Panc1 (cell line): ENCODE results near the gene NT5E. TPM values are rescaled to one million over a fixed set of nuclear protein-coding genes. Genes with fewer than 3 reads are reported as not detected.
"Not testable (repeated sequence)": the region's sequence is repeated elsewhere in the genome, so short reads cannot be mapped to it uniquely, and the experiment has no call there.

Experiments used
- ATAC-seq: fragments of 200-7000 bp; cut with Tn5 transposase; 2 replicates; pipeline ENCODE4 v1.9.1; 2020; ENCODE audit warnings: mild to moderate bottlenecking, moderate library complexity
- BruUV-seq: library from RNA; stranded (reverse); fragments of 400-500 nt; replicated peaks from 2 replicates; lab custom pipeline; 2021; lab: Mats Ljungman, UMichigan
- CTCF ChIA-PET: fragments of 300-600 bp; sonication (Branson Sonifier 250); formaldehyde crosslinking; loops from one replicate; lab custom pipeline; 2022; ENCODE audit warnings: antibody characterized with exemption; lab: Charles Lee
- POLR2A ChIA-PET: fragments of 300-600 bp; sonication (Branson Sonifier 250); formaldehyde crosslinking; loops from one replicate; lab custom pipeline; 2022; ENCODE audit warnings: antibody characterized with exemption; lab: Charles Lee
- DNase-seq: peaks from one replicate; pipeline ENCODE4 v3.0.0-alpha.2; 2010; ENCODE audit warnings: low read depth, low spot score
- H3K27ac ChIP-seq: 2 replicates; pipeline ENCODE4 v1.5.1; 2011; ENCODE audit warnings: mild to moderate bottlenecking, low read length, inconsistent platforms
- H3K27me3 ChIP-seq: fragments of 200-500 bp; sonication (Bioruptor generic); 2 replicates; pipeline ENCODE4 v1.6.0; 2014; ENCODE audit warnings: low read length, inconsistent platforms; ENCODE audit not compliant: control insufficient read depth, insufficient read depth
- H3K36me3 ChIP-seq: fragments of 200-500 bp; sonication (Bioruptor generic); 2 replicates; pipeline ENCODE4 v1.5.1; 2014; ENCODE audit warnings: inconsistent platforms, mild to moderate bottlenecking, low read length, moderate library complexity; ENCODE audit not compliant: control insufficient read depth, insufficient read depth
- H3K4me1 ChIP-seq: 2 replicates; pipeline ENCODE4 v1.5.1; 2011; ENCODE audit warnings: inconsistent platforms, mild to moderate bottlenecking, low read length, moderate library complexity; ENCODE audit not compliant: control insufficient read depth, insufficient read depth
- H3K4me3 ChIP-seq, 2 experiments: 2 replicates each; pipeline ENCODE4 v1.5.1; 2011 to 2012; ENCODE audit warnings: low read depth in 2 of 2, low read length in 2 of 2, mild to moderate bottlenecking in 2 of 2, inconsistent platforms in 1 of 2, moderate library complexity in 1 of 2
- H3K9me3 ChIP-seq: fragments of 200-500 bp; sonication (Bioruptor generic); 2 replicates; pipeline ENCODE4 v1.5.1; 2014; ENCODE audit warnings: low read depth, mild to moderate bottlenecking, inconsistent platforms, low read length, moderate library complexity; ENCODE audit not compliant: control insufficient read depth, insufficient read depth
- POLR2AphosphoS5 ChIP-seq: IDR thresholded peaks from 2 replicates; pipeline ENCODE4 v1.6.1; 2012; ENCODE audit warnings: mild to moderate bottlenecking, low read depth, low read length, moderate library complexity
- SIN3A ChIP-seq: IDR thresholded peaks from 2 replicates; pipeline ENCODE4 v1.6.1; 2012; ENCODE audit warnings: low read depth, mild to moderate bottlenecking, low read length, moderate library complexity, borderline replicate concordance; ENCODE audit not compliant: insufficient read depth
- TCF7L2 ChIP-seq: IDR thresholded peaks from 2 replicates; pipeline ENCODE4 v1.6.1; 2011; ENCODE audit warnings: mild to moderate bottlenecking, low read depth, low read length, inconsistent platforms
- in situ Hi-C: cut with HindIII; loops from 2 replicates; pipeline ENCODE4 v1.10.0; 2016; ENCODE audit warnings: low sequenced_read_pairs, low pct_unique_long_range_greater_than_20kb
- intact Hi-C: fragments of 100-400 bp; cut with micrococcal nuclease; formaldehyde crosslinking; loops from one replicate; pipeline ENCODE4 v1.10.0; 2022; ENCODE audit not compliant: unreplicated experiment
- total RNA-seq: library from RNA; stranded (reverse); gene quantifications from one replicate; pipeline ENCODE4 v1.2.1, GENCODE V29; 2021; ENCODE audit not compliant: unreplicated experiment
- TF ChIP-seq, protein P1 (sequence below), 2 experiments: IDR thresholded peaks; 2 replicates each; pipeline ENCODE4 v1.6.1; 2011 to 2012; ENCODE audit warnings: low read depth in 2 of 2, control low read depth in 1 of 2, low read length in 1 of 2, mild to moderate bottlenecking in 1 of 2, moderate library complexity in 1 of 2; ENCODE audit not compliant: insufficient read depth in 1 of 2
- TF ChIP-seq, protein P2 (sequence below): fragments of 450-650 bp; IDR thresholded peaks from 2 replicates; pipeline ENCODE4 v1.5.1; 2017; ENCODE audit warnings: mild to moderate bottlenecking

The NT5E gene
- total RNA-seq, 1 experiment from 2014 or later: 58.4 TPM

DNA sequence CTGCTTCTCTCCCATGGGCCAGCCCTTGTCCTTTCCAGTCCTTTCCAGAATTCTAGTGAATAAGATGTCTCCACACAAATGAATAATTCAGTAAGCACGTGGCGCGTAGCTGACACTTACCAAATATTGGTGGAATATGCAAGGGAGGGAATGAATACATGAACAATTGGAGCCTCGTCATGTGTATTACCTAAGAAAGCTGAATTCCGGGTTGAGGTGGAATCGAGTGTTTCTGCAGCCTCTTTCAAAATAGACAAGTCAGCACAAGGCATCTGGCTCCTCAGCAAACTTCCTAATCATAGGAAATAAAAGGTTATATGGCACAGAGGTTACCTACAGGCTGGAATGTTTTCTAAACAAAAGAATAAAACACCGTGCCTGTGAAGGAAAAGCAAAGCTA, 47.0 kb upstream of the NT5E start:
- no peak for TF ChIP-seq TCF7L2
- TF ChIP-seq, protein P1, sequence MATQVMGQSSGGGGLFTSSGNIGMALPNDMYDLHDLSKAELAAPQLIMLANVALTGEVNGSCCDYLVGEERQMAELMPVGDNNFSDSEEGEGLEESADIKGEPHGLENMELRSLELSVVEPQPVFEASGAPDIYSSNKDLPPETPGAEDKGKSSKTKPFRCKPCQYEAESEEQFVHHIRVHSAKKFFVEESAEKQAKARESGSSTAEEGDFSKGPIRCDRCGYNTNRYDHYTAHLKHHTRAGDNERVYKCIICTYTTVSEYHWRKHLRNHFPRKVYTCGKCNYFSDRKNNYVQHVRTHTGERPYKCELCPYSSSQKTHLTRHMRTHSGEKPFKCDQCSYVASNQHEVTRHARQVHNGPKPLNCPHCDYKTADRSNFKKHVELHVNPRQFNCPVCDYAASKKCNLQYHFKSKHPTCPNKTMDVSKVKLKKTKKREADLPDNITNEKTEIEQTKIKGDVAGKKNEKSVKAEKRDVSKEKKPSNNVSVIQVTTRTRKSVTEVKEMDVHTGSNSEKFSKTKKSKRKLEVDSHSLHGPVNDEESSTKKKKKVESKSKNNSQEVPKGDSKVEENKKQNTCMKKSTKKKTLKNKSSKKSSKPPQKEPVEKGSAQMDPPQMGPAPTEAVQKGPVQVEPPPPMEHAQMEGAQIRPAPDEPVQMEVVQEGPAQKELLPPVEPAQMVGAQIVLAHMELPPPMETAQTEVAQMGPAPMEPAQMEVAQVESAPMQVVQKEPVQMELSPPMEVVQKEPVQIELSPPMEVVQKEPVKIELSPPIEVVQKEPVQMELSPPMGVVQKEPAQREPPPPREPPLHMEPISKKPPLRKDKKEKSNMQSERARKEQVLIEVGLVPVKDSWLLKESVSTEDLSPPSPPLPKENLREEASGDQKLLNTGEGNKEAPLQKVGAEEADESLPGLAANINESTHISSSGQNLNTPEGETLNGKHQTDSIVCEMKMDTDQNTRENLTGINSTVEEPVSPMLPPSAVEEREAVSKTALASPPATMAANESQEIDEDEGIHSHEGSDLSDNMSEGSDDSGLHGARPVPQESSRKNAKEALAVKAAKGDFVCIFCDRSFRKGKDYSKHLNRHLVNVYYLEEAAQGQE (IDR thresholded peaks at IDR 0.05; ENCODE audit: insufficient read depth in 1 of 2, low read depth in 2 of 2, low read length in 1 of 2): no peak
- TF ChIP-seq POLR2AphosphoS5: no peak
- no peak for TF ChIP-seq SIN3A
- TF ChIP-seq, protein P2, sequence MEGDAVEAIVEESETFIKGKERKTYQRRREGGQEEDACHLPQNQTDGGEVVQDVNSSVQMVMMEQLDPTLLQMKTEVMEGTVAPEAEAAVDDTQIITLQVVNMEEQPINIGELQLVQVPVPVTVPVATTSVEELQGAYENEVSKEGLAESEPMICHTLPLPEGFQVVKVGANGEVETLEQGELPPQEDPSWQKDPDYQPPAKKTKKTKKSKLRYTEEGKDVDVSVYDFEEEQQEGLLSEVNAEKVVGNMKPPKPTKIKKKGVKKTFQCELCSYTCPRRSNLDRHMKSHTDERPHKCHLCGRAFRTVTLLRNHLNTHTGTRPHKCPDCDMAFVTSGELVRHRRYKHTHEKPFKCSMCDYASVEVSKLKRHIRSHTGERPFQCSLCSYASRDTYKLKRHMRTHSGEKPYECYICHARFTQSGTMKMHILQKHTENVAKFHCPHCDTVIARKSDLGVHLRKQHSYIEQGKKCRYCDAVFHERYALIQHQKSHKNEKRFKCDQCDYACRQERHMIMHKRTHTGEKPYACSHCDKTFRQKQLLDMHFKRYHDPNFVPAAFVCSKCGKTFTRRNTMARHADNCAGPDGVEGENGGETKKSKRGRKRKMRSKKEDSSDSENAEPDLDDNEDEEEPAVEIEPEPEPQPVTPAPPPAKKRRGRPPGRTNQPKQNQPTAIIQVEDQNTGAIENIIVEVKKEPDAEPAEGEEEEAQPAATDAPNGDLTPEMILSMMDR: no peak
- BruUV-seq: no TSS peak
- in situ Hi-C loops: no loop called here
- ATAC-seq (no peak), DNase-seq (no peak)
- no peaks in the 10 kb centered on the region for H3K36me3 ChIP-seq
- H3K27ac ChIP-seq: peak overlapping the region; percentile 75
- CTCF ChIA-PET: no interaction called here
- H3K27me3 ChIP-seq: no peaks in the 10 kb centered on the region
- intact Hi-C loops: loop anchor here (10.0 kb wide), 1 partner anchor 62 kb away; no protein-coding TSS in a partner anchor
- POLR2A ChIA-PET: no interaction called here
- H3K4me1 ChIP-seq: peaks cover 20% of the 10 kb centered on the region
- H3K9me3 ChIP-seq: no peaks in the 10 kb centered on the region
- H3K4me3 ChIP-seq: no peak overlapping the region

DNA sequence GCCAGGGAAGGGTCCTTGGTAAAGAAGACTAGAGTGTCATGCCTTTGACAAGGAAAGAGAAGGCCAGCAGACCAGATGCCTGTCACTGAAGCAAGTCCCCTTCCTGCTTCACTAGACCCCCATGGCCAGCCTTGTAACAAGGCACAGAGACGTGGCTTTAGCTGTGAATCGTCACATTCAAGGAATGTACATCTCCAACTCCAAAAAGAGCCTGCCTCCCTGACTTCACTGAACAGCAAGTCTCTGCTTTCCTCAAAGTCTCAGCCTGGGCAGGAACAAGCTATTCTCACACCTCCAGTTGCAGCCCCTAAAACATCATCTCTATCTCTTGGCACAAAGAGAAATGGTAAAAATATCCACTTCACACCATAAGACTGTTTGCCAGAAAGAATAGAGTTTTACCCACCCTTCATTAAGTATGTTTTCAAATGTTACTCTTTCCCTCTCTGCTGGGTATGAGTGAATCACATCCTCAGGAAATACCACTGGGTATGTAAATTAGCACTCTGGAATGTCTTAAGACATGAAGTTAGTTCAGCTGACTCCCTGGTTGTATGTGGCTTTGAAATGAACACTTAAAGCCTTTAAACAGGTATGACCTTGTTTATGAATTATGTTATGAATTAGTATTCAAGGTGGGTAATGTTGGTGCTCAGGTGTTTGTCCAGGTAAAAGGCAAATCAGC, 46.4 kb upstream of the NT5E start:
- TF ChIP-seq SIN3A: no peak
- TF ChIP-seq, protein P1 (IDR thresholded peaks at IDR 0.05; ENCODE audit: insufficient read depth in 1 of 2, low read depth in 2 of 2, low read length in 1 of 2): no peak
- TF ChIP-seq, protein P2: no peak
- no peak for TF ChIP-seq TCF7L2
- TF ChIP-seq POLR2AphosphoS5: no peak

DNA sequence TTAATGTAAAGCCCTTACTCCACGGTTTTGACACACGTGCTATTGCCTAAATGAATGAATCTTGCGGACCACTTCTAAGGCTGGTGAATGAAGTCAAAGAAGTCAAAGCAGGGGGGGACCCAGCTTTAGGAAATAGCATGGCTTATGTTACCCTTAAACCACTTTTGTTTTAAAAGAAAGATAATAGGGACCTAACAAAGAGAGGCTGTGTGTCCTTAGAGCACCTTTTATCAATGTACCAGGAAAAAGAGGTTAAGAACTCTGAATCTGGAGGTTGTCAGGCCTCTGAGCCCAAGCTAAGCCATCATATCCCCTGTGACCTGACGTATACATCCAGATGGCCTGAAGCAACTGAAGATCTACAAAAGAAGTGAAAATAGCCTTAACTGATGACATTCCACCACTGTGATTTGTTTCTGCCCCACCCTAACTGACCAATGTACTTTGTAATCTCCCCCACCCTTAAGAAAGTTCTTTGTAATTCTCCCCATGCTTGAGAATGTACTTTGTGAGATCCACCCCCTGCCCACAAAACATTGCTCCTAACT, 45.8 kb upstream of the NT5E start:
- in situ Hi-C loops, H3K36me3 ChIP-seq, H3K9me3 ChIP-seq, CTCF ChIA-PET, H3K27me3 ChIP-seq, BruUV-seq: not testable (repeated sequence)
- H3K4me1 ChIP-seq: peaks cover 20% of the 10 kb centered on the region
- peak overlapping the region in 1 of 2 experiments; percentile 35; a peak in 2 of 4 replicates for H3K4me3 ChIP-seq
- POLR2A ChIA-PET: interaction anchor here (0.5 kb wide), 1 partner anchor 378 kb away, joined by 6 read pairs; no protein-coding TSS in a partner anchor
- peak overlapping the region; percentile 75 for H3K27ac ChIP-seq
- DNase-seq: peak; percentile 22
- ATAC-seq: 0 out of 2 replicates have a peak, but pooled peaks have one; percentile 4
- intact Hi-C loops: loop anchor here (10.0 kb wide), 1 partner anchor 61 kb away; no protein-coding TSS in a partner anchor

More for the DNA sequence above, 46.4 kb upstream of the NT5E start:
- DNase-seq (peak; percentile 69), ATAC-seq (peak; percentile 83)
- H3K9me3 ChIP-seq: no peaks in the 10 kb centered on the region
- CTCF ChIA-PET: no interaction called here
- no peaks in the 10 kb centered on the region for H3K36me3 ChIP-seq
- peaks cover 20% of the 10 kb centered on the region for H3K4me1 ChIP-seq
- in situ Hi-C loops: no loop called here
- intact Hi-C loops: loop anchor here (10.0 kb wide), 1 partner anchor 61 kb away; no protein-coding TSS in a partner anchor
- no peak overlapping the region for H3K4me3 ChIP-seq
- H3K27me3 ChIP-seq: no peaks in the 10 kb centered on the region
- H3K27ac ChIP-seq: peak overlapping the region; percentile 75
- POLR2A ChIA-PET: no interaction called here
- BruUV-seq: no TSS peak
